Stimulated activated CD4-positive, alpha-beta T cell treated with anti-CD3 and anti-CD28 coated beads, Interleukin-4, amount 100 ng/mL, for 1 hour (primary cell): ENCODE measurements around the gene DPH3.
A peak's percentile ranks its signal among the peaks of the same experiment; 100 is the strongest.
"Not testable (repeated sequence)": the region's sequence is repeated elsewhere in the genome, so short reads cannot be mapped to it uniquely, and the experiment has no call there.

Experiments
- DNase-seq: peaks from one replicate; pipeline ENCODE4 v3.0.0-alpha.2; 2020

DPH3 gene

DNA sequence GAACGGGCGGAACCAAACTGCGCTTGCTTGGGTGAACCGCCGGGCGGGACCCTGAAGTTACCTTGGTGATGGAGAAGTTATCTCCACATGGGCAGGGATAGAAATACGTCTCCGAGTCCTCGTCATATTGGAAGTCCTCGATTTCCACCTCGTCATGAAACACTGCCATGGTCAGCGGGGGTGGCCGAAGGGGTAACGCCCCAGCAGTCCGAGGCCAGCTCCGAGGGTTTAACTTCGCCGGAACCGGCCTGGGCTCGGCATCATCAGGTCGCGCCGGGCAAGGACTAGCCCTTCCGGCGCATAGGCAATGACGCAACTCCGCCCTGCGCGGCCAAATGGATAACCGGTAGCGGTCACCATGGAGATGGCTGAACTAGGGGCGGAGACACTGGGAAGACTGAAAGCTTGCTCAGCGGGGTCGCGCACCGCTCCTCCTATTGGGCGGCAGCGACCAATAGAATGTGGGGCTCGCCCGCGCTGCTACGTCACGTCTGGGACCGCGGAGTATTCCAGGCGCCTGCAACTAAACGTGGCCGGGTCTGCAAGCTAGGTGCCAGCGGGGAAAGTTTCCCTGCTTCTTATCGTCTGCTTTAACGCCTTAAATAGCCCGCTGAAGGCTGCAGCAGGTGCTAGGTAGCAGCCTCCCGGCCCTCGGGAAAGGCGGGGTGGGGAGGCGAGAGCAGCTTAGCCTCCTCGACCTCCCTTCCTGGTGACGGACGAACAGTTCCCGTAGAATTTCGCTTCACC lies at the start of gene DPH3, which contains the start of gene OXNAD1:
Gene DPH3 (minus strand): TSS at position 236 of the 747 bp plus-strand sequence. CDS start 67 bp downstream, at position 169.
Gene OXNAD1 (plus strand): TSS at position 505 of the 747 bp plus-strand sequence. CDS start 5,741 bp downstream, outside the sequence.
- peak; percentile 99 for DNase-seq

DNA sequence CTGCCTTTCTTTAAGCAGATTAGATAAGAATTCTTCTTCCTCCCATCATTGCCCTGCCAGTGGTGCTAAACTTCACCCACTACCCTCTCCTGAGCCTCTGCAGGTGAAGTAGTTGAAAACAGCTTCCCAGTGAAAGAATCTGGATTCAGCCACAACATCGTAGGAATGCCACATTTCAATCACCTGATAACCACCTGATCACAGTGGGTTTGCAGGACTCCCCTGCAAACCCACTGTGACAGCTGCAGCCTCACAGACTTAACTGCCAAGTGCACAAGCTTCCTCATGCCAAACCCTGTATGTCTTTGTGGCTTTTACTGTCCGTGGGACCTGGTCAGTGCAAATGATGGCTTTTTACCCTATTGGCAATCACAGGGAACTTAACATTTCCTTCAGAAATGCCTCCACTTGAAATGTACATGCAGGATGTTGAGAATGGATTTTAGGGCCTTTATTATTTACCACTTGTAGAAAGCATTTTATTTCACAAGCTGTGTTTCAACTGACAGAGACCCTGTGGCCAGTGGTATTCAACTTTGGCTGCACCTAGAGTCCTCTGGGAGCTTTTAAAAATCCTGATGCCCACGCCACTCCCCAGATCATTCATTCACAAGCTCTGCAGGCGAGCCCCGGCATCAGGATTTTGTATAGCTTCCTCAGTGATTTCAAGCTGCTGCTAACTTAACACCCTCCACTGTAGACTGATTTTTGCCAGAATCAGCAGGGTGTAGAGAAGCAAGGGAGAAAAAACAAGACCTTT lies 49.3 kb upstream of the DPH3 start:
- DNase-seq: no peak

DNA sequence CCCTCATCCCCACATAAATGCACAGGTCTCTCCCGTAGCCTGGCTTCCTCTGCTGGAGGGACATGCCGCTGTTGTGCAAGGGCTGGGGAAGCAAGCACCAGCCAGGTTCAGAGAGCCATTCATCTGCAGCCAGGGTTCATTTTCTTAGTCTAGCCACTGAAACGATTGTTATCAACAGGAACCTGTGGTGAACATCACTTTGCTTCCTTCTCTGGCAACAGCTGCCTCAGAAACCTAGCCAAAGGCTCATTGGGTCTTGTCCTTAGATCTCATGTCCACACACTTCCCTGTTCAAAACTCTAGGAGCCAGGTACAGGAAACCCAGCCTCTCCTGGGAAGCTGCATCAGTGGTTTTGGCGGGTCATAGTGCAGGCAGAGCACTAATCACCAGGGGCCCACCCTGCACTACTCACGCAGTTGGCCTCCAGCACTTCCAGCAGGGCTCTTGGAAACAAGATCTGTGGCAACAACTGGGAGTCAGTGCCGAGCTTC lies 47.3 kb upstream of the DPH3 start:
- no peak for DNase-seq

DNA sequence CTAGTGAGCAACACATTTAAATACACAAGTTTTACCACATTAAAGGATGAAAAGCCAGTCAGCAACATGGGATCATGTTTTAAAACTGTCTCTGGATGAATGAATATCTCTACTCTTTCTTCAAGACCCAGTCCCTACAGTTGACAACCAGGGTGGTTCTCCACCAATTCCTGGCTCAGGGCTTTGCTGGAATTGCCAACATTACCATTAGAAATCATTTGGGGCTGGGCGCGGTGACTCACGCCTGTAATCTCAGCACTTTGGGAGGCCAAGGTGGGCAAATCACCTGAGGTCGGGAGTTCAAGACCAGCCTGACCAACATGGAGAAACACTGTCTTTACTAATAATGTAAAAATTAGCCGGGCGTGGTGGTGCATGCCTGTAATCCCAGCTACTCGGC lies 45.7 kb upstream of the DPH3 start:
- DNase-seq: not testable (repeated sequence)

DNA sequence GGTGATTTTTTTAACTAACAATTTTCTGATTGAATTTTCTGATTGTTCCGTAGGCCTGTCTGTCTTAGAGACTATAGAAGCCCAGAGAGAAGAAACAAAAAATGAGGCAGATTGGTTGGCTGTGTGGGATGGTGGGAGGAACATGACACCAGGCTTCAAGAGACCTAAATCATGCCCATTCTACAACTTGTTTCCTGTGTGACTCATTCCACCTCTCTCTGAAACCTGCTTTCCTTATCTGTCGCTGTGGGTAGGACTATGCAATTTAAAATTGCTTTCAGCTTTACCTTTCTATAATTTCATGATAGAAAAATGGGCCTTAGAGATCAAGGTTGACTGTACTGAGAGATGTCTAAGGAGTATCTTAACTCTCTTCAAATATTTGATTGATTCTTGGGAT lies 44.8 kb upstream of the DPH3 start:
- peak; percentile 32 for DNase-seq

DNA sequence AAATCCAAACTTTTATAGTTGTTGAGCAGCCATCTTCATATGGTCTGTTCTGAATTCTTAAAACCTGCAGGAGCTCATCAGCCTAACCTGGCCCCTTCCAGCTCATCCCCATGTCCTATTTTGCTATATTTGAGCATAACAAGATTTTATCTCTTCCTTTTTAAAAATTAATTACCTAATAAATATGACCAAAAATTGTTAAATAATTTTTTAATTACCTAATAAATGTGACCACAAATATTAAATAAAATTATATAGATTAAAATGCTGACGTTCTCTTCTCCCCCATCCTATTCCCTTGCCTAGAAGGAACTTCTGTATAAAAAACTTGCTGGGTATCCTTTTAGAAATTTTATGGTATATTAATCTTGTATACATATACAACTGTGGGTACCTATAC lies 44.0 kb upstream of the DPH3 start:
- DNase-seq: no peak

DNA sequence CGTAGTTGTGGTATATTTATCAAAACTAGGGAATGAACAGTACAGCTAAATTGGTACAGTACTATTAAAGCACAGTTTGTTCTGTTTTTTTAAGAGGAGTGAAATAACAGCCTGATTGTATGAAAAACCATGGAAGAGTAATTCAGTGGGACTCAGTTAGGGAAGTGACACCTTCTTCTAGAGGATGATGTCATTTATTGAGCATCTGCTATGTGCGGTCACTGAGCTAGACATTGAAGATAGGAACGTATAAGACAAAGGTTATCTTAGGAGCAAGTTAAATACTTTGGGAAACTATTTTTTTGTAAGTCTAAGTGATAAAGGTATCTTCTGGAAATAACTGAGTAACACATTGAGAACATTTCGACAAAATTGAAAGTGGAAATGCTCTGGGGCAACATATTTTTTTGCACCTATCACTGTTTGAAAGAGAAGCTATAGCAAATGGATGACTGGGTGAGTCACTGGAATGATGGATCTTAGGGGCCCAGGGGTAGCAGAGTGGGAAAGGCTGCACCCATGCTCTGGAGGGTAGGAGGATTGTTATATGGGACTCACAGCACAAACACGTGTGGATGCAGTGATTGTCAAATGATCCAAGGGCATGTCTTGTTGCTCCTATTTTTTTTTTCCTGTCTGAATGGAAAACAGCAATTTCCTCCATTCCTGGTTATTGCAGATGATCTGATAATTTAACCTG lies 43.2 kb upstream of the DPH3 start:
- no peak for DNase-seq

DNA sequence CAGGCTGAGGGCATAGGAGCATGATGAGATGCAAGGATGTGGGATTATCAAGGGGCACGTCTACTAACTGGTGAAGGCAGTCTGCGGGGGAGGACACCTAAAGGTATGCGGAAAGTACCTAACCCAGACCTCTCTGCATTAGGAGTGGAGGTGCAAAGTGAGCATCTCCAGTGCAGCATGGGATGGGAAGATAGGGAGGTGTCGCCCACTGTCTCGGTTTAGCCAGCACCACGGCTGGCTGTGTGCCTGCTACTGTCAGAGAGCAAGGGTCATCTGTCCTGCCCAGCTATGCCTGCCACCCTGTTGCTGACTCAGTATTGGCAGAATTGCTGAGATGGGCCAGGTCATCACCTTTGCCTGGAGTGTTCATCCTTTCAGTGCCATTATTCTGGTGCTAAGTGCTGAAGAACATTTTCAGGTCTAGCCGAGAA lies 40.4 kb upstream of the DPH3 start:
- DNase-seq: peak; percentile 39

DNA sequence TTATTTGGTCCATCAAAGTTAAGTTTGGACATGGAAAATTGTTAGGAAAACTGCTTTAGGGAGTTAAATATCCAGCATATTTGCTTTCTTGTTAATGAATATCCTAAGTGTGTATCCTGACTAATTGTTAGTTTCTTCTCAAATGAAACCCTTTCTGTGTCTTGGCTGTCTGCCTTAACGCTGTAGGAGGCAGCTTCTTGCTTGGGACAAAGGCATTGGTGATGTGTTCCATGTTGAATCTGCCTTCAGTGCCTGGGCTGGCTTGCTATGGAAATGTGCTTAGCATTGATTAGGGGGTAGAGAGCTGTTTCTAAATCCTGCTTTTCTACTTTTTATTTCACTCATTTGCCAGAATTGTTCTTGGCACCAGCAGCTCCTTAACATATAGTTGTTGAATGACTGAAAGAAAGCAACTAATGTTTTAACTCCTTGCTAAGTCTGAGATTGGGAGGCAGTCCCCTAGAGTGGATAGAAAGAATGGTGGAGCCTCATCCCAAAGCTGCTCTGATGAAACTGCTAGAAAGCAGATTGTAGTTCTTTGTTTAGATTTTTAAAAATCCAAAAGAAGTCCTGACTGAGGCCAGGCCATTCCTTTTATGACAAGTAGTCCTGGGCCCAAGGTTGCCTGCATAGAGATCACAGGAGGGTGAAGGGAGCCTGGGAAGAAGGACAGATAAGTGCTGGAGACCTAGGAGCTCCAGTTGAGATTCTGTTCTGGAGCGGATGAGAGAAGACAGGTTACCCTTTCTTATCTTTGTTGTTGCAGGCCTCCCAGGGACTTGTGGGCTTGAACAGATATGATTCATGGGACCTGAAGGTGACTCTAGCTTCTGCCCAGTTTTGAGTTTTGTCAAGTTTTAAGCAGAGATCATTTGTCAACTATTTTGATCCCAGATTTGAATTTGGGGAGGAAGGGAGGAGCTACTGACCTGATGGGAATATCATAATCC lies 39.6 kb upstream of the DPH3 start:
- DNase-seq: no peak

DNA sequence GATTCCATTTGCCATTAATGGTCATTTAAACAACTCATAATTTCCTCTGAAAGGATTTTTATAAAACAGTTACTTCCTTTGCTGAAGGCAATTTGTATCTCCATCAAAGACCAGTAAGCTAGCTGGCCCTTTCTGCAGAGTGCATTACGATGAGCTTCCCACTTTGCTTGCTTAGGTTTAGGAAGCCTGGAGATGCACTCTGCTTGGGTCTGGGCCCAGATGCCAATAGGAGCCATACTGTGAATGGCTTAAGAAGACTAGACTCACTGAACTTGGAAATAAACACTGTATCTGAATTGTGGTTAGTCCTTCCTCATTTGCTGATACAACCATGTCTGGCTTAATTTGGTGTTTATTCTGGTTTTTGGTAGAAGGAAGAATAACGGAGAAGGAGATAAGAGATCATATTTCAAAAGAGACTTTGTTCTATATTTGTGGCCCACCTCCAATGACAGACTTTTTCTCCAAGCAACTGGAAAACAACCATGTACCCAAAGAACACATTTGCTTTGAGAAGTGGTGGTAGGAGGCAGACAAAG lies 38.4 kb upstream of the DPH3 start:
- no peak for DNase-seq

DNA sequence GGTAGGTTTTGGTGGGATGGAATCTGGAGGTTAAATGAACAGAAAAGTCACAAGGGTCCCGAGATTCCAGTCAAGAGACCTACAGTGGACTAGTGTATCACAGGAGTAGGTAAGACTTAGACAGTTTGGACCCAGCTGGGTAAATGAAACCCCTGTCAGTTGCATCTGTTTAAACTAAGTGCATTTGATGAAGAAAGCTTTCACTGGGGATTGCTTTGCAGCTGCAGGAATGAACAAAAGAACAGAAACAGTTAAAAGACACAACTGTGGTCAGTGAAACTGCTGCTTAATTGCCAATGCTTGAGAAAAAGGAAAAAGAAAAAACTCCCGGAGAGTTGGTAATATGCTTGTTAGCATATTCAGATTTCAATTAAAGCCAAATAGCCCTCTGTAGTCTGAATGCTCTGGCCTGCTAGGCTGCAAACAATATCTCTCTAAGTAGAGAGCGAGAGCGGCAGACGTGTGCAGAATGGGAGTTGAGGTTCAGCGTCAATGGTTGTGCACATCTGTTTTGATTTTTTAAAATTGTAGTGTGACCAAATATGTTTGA lies 37.4 kb upstream of the DPH3 start:
- DNase-seq: no peak

DNA sequence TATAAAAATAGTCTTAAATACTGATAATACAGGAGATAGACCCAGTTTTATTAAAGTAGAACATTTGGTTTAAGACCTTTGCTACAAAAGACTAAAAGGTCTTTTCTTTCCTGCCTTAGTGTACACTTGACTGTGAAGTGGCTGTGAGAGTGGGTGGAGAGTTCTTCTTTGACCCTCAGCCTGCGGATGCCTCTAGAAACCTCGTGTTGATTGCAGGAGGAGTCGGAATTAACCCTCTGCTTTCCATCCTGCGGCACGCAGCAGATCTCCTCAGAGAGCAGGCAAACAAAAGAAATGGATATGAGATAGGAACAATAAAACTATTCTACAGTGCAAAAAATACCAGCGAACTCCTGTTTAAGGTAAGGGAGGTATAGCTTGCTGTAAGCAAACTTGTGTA lies 36.8 kb upstream of the DPH3 start:
- DNase-seq: no peak

DNA sequence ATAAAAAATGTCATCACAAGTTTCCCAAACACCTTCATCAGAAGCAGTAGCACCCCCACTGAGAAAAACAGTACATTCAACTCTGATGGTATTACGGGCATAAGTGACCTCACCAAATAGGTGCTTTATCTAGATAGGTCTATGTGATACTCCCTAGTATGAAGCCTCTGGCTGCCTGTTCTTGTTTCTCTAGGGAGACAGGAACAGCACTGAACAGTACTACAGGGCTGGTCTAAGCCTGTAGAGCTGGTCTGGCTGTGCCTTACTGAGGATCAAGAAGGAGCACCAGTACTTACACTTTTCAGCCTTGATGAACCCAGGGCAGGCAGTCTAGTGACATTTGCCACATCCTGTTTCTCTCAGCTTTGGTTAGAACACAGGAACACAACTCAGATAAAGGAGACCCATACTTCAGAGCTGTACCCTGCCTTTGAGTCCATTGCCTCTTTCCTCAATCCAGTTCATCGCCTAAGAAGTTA lies 36.2 kb upstream of the DPH3 start:
- no peak for DNase-seq

DNA sequence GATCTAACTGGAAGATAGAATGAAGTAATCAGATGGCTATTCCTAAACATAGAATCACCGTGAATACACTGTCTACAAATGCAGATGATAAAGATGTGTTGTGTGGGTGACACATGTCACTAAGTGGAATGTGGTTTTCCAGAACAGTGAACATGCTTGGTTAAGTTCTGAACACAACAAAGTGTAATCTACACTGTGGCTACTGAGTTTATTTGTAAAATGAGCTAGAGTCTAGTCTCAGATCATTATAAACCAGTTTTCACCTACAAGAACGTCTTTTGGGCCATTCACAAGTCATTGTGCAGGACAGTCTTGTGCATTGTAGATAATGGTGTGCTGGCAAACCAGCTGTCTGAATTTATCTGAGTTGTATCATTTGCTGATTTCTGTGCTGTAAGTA lies 35.6 kb upstream of the DPH3 start:
- DNase-seq: no peak

DNA sequence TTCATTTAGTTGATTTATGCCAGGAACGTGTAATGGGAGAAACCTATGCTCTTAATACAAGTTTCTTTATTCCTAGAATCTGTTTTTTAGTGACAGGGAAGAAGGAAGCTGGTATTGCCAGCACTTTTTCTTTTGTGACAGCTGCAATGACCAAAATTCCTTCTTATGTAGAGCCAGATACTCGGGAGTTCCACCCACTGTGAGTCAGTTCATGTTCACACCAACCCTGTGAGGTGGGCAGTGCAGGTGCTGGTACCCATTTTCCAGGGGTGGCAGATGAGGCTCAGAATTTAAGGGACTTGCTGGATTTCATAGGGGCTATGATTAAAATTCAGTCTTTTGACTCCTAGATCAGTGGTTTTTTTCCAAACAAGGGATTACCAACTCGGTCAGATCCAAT lies 35.0 kb upstream of the DPH3 start:
- DNase-seq: no peak

DNA sequence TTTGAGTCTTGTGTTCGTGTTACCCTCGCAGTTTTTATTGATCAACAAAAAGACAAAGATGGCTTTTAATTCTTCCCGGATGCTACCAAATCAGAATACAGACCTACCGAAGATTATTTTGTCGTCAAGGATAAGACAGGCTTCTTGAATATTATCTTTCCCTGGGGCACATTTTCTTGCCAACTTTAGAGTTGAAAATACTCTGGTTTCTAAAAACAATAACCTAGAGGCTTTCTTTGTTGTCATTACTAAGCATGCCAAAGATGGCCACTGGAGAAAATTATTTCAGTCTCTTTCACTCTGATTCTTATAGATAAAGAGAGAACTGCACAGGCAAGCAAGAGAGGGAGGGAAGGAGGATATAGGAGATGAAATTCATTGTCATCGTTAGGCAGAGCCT lies 34.1 kb upstream of the DPH3 start:
- no peak for DNase-seq

DNA sequence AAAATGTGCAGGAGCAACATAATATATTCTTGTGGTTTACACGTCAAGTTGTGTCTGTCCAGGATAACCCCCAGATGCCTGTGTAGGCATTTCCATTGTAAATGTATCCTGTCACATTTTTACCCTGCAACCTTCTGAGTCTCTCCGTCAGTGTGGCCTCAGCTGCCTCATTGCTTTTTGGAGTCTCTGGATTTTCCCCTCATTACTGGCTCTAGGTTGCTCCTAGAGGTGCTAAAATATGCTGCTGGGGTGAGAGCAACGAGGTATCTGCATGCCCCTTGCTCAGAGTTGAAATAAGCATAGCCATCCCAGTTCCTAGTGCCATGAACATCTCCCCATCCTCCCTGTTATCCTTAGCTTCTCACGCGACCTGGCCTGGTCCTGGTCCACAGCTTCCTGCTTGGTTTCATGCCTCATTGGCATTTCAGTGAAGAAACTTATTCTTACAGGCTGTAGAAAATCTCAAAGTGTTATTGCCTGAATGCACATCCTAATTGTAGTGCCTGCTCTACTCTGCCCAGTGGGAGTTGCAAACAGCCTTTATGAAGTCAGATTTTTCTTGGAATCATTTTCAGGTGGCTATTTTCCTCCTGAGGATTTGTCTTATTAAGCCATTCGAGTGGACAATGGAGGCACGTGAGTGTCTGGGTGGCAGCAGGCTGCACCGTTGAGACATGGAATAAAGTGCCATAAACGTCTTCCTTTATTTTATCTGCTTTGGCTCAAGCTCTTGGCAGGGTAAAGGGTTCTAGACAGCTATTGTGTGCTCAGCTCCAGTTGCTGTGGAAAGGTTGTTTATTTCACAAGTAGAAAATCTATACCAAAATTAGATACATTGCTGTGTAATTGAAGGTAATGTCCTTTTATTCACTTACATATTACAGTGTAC lies 33.5 kb upstream of the DPH3 start:
- no peak for DNase-seq

DNA sequence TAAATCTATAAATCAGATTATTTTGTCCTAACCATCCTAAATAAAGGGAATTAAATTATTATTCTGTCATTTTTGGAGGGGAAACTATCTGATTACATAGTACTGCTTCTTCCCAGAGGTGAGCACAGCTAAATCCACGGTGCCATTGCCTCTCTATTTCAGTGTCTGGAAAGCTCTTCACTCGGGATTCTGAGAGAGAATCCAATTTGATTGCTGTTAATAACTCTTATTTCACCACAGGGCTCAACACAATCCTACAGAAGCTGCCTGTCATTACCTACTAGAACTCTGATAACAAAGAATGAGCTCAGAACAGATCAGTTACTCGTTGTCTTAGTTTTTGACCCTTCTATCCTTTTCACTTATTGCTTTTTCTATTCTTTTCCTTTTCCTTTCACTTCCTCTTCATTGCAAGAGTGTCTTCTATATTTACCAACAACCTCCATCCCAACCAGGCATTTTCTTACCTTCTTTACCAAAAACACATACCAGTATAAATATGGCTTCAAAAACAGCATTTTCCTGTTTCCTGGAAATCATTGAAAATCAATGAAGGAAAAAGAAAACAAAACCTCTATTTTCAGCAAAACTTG lies 30.7 kb upstream of the DPH3 start:
- DNase-seq: no peak

DNA sequence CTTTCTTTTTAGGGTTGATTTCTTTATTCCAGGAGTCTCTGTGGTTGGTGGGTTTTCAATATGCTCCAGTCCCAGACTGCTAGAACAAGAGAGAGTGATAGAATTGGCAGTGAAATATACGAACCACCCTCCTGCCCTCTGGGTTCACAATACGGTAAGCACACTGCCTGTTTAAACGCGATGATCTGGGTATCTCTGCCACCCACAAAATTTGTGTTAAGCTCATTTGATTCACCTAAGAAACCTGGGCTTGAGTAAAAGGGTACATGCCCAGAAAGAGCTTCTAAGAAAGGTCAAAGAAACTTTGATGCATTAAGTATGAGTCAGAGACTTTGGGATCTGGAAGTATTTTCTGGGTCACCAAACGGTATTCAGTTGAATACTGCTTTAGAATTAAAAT lies 30.1 kb upstream of the DPH3 start:
- DNase-seq: no peak

DNA sequence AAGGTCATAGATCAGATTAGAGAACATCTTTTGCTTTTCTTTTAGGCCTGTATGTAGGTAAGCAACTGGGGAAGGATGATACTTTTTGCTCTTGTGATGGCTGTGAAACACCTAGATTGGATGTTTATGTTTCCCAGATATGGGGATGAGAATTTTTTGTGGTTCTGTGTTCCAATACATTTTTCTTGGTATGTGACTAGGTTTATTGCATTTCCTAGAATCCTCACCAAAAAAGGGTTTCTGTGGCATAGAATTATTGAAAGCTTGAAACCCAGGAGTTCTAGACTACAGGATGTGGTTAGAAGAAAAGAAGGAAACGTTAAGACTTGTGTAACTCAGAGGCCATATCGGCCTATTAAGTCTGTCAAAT lies 26.1 kb upstream of the DPH3 start:
- no peak for DNase-seq
